ENCODE data around the gene TMEM190.
A peak's percentile ranks its signal among the peaks of the same experiment; 100 is the strongest.
"Not testable (repeated sequence)": the region's sequence is repeated elsewhere in the genome, so short reads cannot be mapped to it uniquely, and the experiment has no call there.

TMEM190 gene

DNA sequence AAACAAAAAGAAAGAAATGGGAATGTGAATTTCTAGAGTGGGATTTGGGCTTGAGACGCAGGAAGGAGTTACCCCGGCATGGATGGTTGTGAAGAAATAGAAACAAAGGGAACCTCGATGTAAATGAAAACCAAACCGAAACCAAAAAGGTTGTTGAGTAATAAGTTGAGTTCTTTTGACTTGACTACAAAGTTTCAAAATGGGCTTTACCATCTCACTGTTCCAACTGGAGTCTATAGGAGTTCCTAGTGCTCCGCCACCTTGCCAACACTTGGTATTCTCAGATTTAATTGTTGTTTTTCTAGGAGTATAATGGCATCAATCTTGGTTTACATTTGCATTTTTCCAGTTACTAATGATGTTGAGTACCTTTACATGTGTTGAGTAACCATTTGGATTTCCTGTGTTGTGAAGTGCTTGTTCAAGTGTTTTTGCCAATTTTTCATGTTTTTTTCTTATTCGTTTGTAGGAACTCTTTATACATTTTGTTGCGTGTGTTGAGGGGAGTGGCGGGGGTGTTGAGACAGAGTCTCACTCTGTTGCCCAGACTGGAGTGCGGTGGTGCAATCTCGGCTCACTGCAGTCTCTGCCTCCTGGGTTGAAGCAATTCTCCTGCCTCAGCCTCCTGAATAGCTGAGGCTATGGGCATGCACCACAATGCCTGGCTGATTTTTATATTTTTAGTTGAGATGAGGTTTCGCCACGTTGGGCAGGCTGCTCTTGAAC, 21.7 kb downstream of the TMEM190 start:
- H3K4me1 ChIP-seq (ENCODE audit: control insufficient read depth, insufficient read depth, low read length): no peaks in the 10 kb centered on the region; the same call in 1 of the 2 replicates
- H3K9me3 ChIP-seq (ENCODE audit: control insufficient read depth, insufficient read depth, low read depth, low read length): no peaks in the 10 kb centered on the region
- POLR2A ChIA-PET: interaction anchor here (0.8 to 3.9 kb wide), 7 partner anchors 9 to 214 kb away, joined by 3 to 62 read pairs (median 12); partner anchors contain the start of genes ISOC2, KMT5C, PPP6R1 and RPL28
- H3K36me3 ChIP-seq (ENCODE audit: control insufficient read depth in 2 of 2, insufficient read depth in 1 of 2, low read length in 2 of 2): peaks cover 19 to 29% of the 10 kb centered on the region in 2 experiments
- no peak overlapping the region for H3K27ac ChIP-seq (ENCODE audit: extremely low read depth, low read depth, low read length)
- CTCF ChIA-PET: no interaction called here
- no peak overlapping the region for H3K4me3 ChIP-seq (ENCODE audit: low read depth, low read length)
- no peak for TF ChIP-seq ZXDB (tag by site-specific recombination; IDR thresholded peaks at IDR 0.05)
- TF ChIP-seq ZNF10 (tag by site-specific recombination; IDR thresholded peaks at IDR 0.05): peak; percentile 5; the same call in 1 of the 2 replicates
- TF ChIP-seq ZNF664 (tag by site-specific recombination; IDR thresholded peaks at IDR 0.05): 0 out of 2 replicates have a peak, but pooled peaks have one; percentile 8

DNA sequence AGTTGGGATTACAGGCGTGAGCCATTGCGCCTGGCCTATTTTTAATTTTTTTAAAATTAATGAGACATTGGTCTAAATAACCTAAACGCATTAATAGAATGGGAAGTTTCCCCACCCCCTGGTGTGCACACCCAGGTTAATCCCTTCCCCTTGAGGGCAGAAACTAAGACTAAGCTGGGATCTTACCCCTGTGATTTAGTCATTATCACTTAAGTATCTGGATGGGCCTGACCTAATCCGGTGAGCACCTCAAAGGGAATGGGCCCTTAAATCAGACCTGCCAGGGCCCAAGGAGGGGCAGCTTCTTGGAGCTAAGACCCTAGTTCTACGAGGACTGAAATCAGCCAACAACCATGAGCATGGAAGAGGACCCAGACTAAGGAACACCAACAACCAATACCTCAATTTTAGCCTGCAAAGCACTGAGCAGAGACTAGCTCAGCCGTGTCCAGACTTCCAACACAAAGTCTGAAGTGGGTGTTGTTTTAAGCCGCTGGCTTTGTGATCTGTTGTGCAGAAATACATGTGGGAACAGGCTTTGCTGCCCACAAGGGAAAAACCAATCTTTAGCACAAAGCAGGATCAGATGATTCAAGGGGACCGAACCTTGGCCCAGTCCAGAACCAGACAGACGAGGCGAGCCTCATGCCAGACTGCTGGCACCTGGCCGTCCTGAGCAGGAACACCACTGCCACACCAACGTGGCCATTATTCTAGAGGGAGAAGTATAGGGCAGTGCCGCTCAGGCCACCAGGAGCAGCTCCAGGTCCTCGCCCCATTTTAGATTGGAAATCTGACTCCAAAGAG, 23.9 kb downstream of the TMEM190 start:
- POLR2A ChIA-PET: interaction anchor here (0.8 to 3.9 kb wide), 12 partner anchors 7 to 259 kb away, joined by 3 to 62 read pairs (median 4); partner anchors contain the start of genes HSPBP1, KMT5C, RPL28 and UBE2S
- Histone ChIP-seq H3K36me3 (ENCODE audit: control insufficient read depth in 2 of 2, insufficient read depth in 1 of 2, low read length in 2 of 2) (peaks cover 36 to 49% of the 10 kb centered on the region in 2 experiments), H3K27ac (ENCODE audit: extremely low read depth, low read depth, low read length) (peak overlapping the region; percentile 11; the same call in 1 of the 2 replicates), H3K9me3 (ENCODE audit: control insufficient read depth, insufficient read depth, low read depth, low read length) (no peaks in the 10 kb centered on the region), H3K4me3 (ENCODE audit: low read depth, low read length) (no peak overlapping the region), H3K4me1 (ENCODE audit: control insufficient read depth, insufficient read depth, low read length) (no peaks in the 10 kb centered on the region; the same call in 1 of the 2 replicates)
- peak; percentile 47; the same call in 1 of the 2 replicates for TF ChIP-seq ZNF664 (tag by site-specific recombination; IDR thresholded peaks at IDR 0.05)
- TF ChIP-seq ZNF10 (tag by site-specific recombination; IDR thresholded peaks at IDR 0.05): peak; percentile 99
- peak; percentile 9; the same call in 1 of the 2 replicates for TF ChIP-seq ZNF660 (tag by site-specific recombination; IDR thresholded peaks at IDR 0.05)
- TF ChIP-seq SCRT1 (tag by site-specific recombination; IDR thresholded peaks at IDR 0.05; ENCODE audit: borderline replicate concordance): no peak
- TF ChIP-seq ZNF600 (tag by site-specific recombination; IDR thresholded peaks at IDR 0.05): peak; percentile 80
- no peak for TF ChIP-seq ZNF510 (tag by site-specific recombination; IDR thresholded peaks at IDR 0.05; ENCODE audit: insufficient replicate concordance)
- TF ChIP-seq ZNF335 (tag by site-specific recombination; conservative IDR thresholded peaks at IDR 0.05): no peak
- CTCF ChIA-PET: interaction anchor here (0.9 to 1.5 kb wide), 2 partner anchors 80 to 259 kb away, joined by 3 to 4 read pairs; no protein-coding TSS in a partner anchor

GRCh38 chr19:55401390-55401789, 24.8 kb downstream of the TMEM190 start:
- H3K4me3 ChIP-seq (ENCODE audit: low read depth, low read length); H3K9me3 ChIP-seq (ENCODE audit: control insufficient read depth, insufficient read depth, low read depth, low read length); CTCF ChIA-PET; H3K4me1 ChIP-seq (ENCODE audit: control insufficient read depth, insufficient read depth, low read length); H3K27ac ChIP-seq (ENCODE audit: extremely low read depth, low read depth, low read length): not testable (repeated sequence)
- POLR2A ChIA-PET: interaction anchor here (0.8 to 3.9 kb wide), 2 partner anchors 13 to 33 kb away, joined by 3 to 62 read pairs; partner anchors contain the start of gene RPL28
- H3K36me3 ChIP-seq (ENCODE audit: control insufficient read depth in 2 of 2, insufficient read depth in 1 of 2, low read length in 2 of 2): peaks cover 45 to 58% of the 10 kb centered on the region in 2 experiments

- H3K4me1 ChIP-seq (ENCODE audit: control insufficient read depth, insufficient read depth, low read length): peaks cover 5% of the 10 kb centered on the region
- no peak overlapping the region for H3K4me3 ChIP-seq (ENCODE audit: low read depth, low read length)
- POLR2A ChIA-PET: interaction anchor here (0.5 to 2.5 kb wide), 10 partner anchors 11 to 136 kb away, joined by 3 to 22 read pairs (median 3); partner anchors contain the start of genes HSPBP1 and KMT5C
- peak overlapping the region; percentile 41; the same call in 1 of the 2 replicates for H3K27ac ChIP-seq (ENCODE audit: extremely low read depth, low read depth, low read length)
- H3K9me3 ChIP-seq (ENCODE audit: control insufficient read depth, insufficient read depth, low read depth, low read length): no peaks in the 10 kb centered on the region
- CTCF ChIA-PET: interaction anchor here (0.6 to 1.4 kb wide), 4 partner anchors 15 to 242 kb away, joined by 3 to 6 read pairs (median 4); no protein-coding TSS in a partner anchor
- no peak for TF ChIP-seq ZNF629 (tag by site-specific recombination; IDR thresholded peaks at IDR 0.05)
- TF ChIP-seq, protein P1, sequence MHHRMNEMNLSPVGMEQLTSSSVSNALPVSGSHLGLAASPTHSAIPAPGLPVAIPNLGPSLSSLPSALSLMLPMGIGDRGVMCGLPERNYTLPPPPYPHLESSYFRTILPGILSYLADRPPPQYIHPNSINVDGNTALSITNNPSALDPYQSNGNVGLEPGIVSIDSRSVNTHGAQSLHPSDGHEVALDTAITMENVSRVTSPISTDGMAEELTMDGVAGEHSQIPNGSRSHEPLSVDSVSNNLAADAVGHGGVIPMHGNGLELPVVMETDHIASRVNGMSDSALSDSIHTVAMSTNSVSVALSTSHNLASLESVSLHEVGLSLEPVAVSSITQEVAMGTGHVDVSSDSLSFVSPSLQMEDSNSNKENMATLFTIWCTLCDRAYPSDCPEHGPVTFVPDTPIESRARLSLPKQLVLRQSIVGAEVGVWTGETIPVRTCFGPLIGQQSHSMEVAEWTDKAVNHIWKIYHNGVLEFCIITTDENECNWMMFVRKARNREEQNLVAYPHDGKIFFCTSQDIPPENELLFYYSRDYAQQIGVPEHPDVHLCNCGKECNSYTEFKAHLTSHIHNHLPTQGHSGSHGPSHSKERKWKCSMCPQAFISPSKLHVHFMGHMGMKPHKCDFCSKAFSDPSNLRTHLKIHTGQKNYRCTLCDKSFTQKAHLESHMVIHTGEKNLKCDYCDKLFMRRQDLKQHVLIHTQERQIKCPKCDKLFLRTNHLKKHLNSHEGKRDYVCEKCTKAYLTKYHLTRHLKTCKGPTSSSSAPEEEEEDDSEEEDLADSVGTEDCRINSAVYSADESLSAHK (tag by site-specific recombination; IDR thresholded peaks at IDR 0.05): no peak
- peak; percentile 73; the same call in 1 of the 2 replicates for TF ChIP-seq GLIS1 (tag by site-specific recombination; IDR thresholded peaks at IDR 0.05)
- TF ChIP-seq PATZ1 (tag by site-specific recombination; IDR thresholded peaks at IDR 0.05): 0 out of 2 replicates have a peak, but pooled peaks have one; percentile 20
- TF ChIP-seq ZIC2 (tag by site-specific recombination; IDR thresholded peaks at IDR 0.05): peak; percentile 26; the same call in 1 of the 2 replicates
- TF ChIP-seq, protein P2, sequence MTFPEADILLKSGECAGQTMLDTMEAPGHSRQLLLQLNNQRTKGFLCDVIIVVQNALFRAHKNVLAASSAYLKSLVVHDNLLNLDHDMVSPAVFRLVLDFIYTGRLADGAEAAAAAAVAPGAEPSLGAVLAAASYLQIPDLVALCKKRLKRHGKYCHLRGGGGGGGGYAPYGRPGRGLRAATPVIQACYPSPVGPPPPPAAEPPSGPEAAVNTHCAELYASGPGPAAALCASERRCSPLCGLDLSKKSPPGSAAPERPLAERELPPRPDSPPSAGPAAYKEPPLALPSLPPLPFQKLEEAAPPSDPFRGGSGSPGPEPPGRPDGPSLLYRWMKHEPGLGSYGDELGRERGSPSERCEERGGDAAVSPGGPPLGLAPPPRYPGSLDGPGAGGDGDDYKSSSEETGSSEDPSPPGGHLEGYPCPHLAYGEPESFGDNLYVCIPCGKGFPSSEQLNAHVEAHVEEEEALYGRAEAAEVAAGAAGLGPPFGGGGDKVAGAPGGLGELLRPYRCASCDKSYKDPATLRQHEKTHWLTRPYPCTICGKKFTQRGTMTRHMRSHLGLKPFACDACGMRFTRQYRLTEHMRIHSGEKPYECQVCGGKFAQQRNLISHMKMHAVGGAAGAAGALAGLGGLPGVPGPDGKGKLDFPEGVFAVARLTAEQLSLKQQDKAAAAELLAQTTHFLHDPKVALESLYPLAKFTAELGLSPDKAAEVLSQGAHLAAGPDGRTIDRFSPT (tag by site-specific recombination; IDR thresholded peaks at IDR 0.05): 0 out of 2 replicates have a peak, but pooled peaks have one; percentile 15
- H3K36me3 ChIP-seq (ENCODE audit: control insufficient read depth in 2 of 2, insufficient read depth in 1 of 2, low read length in 2 of 2): peaks cover 46 to 64% of the 10 kb centered on the region in 2 experiments
Measured at GRCh38 chr19:55402509-55402908, 25.9 kb downstream of the TMEM190 start.

Data from HEK293 (cell line).